Right ventricle myocardium inferior (tissue), 1 donor: ENCODE measurements around the gene RAB7A. TPM values are rescaled to one million over a fixed set of nuclear protein-coding genes. Genes with fewer than 3 reads are reported as not detected.
A peak's percentile ranks its signal among the peaks of the same experiment; 100 is the strongest.

Source experiments
- ATAC-seq: fragments of 200-7000 bp; cut with Tn5 transposase; one replicate; pipeline ENCODE4 v1.9.1; 2020; ENCODE audit warnings: mild to moderate bottlenecking, moderate library complexity
- DNase-seq: peaks from one replicate; pipeline ENCODE4 v3.0.0; 2021; ENCODE audit errors: missing footprints
- intact Hi-C: fragments of 100-400 bp; cut with DNase I; formaldehyde crosslinking; loops from one replicate; pipeline ENCODE4 v1.11.0; 2022
- total RNA-seq: library from RNA; stranded (reverse); fragmentation: NEBNext Ultra II Directional; extraction: Animal tissue kit (Norgen Biotek cat#: 25700); gene quantifications from one replicate; pipeline ENCODE4 v1.2.1, GENCODE V29; 2021
- donor health status: DM: no; HTN: yes; CAD: no; lungs with severe emphysema.

The RAB7A gene
- total RNA-seq, 1 donor from 2014 or later, result 242 TPM

- ATAC-seq, result no peak
- intact Hi-C loops, result loop anchor here (5.0 kb wide), 2 partner anchors 44 to 109 kb away; no protein-coding TSS in a partner anchor
Measured at GRCh38 chr3:128803307-128803706, 77.3 kb downstream of the RAB7A start.

DNA sequence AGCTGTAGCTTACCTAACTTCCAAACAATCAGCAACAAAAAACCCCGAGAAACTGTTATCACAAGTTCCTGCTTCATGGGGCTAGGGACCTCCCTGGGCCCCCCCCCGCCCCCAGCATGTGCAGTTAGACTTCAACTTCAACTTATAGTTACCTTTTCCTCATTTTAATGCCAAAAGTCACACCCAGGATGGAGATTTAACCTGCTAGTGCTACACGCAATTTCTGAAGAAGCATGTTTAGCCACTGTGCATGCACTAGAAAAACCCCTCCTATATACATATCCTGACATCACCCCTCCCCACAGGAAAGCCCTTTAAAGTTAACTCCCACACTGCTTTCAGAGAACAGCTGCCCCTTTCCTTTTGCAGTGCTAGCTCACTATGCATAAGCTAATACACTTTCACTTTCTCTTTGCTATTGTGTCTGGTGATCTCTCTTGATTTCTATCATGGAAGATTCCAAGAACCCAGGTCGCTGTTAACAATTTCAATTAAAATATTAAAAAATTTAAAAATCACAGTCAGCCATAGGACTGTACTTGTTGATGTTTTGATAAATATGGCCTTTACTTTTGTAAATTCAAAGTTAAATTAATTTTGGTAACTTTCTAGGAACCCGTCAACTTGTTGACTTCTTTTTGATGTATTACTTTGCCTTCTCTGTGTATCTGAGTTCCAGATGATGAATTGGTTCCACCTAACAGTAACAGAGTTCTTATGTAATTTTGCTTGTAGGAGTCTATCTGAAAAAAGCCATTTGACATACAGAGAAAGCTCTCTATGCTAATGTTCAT lies 78.2 kb downstream of the RAB7A start:
- intact Hi-C loops, result loop anchor here (5.0 kb wide), 2 partner anchors 43 to 108 kb away; no protein-coding TSS in a partner anchor
- ATAC-seq (no peak), DNase-seq (no peak)

More at GRCh38 chr3:128803307-128803706, 77.3 kb downstream of the RAB7A start:
- DNase-seq, result no peak

DNA sequence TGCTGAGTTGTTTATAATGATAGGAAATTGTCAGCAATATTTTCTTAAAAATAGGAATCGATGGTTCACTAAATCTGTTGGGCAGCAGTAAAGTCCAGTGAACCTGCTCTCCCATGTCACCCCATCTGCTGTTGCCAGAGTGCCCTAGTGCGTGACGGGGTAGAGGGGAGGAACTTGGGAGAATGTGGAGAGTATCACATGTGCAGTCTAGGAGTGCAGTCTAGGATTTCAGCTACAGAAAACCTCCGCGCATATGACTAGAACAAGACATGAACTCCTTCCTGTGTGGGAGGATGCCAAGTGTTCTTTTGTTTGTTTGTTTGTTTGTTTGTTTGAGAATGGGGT lies 78.8 kb downstream of the RAB7A start:
- intact Hi-C loops, result loop anchor here (5.0 kb wide), 2 partner anchors 43 to 108 kb away; no protein-coding TSS in a partner anchor
- no peak for ATAC-seq
- DNase-seq, result no peak

DNA sequence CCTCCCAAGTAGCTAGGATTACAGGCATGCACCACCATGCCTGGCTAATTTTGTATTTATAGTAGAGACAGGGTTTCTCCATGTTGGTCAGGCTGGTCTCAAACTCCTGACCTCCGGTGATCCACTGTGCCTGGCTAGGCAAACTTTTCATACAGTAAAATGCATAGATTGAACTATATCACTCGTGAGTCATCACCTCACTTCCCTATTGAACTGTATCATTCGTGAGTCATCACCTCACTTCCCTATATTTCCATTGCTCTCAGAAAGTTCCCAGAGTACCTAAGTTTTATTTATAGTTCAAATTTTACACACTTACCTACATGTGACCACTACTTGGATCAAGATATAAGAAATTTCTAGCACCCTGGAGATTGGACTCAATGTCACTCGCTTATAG lies 79.8 kb downstream of the RAB7A start:
- ATAC-seq (no peak), DNase-seq (no peak)
- intact Hi-C loops, result no loop called here

DNA sequence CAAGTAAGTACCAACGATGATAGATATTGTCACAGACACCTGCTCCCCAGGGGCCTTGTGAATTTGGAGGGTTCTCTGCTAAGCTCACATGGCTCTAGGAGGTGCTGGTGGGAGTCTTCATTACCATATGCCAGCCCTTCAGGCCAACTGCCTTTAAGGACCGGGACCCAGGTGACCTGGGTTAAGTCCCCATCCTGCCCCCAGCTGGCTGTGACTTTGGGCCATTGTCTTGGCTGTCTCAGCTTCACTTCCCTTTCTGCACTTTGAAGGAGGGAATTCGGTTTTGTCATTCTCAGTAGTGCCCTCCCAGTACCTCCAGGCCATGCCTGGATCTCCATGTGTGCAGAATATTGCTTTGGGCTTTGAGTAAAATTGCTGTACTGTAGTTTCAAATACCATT lies 80.6 kb downstream of the RAB7A start:
- intact Hi-C loops, result no loop called here
- no peak for DNase-seq
- ATAC-seq, result no peak

- ATAC-seq (no peak), DNase-seq (no peak)
- intact Hi-C loops, result no loop called here
Measured at GRCh38 chr3:128807186-128807830, 81.3 kb downstream of the RAB7A start.

DNA sequence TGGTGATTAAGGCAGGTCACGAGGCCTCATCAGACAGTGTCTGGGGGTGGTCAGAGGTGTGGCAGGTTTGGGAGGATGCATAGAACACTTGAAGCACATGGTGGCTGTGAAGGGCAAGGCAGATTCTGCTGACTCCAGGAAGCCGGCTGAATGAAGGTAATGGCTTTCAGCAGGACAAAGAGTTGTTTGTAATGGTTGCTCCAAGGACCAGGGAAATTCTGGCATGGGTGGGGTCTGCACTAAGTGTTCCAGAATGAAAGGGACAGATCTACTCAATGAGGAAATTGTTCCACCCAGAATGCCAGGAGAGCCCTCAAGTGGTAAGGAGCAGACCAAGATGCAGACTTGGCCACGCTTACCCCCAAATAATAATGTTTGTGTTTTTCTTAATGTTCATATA lies 82.7 kb downstream of the RAB7A start:
- ATAC-seq (peak; percentile 2), DNase-seq (no peak)
- intact Hi-C loops, result no loop called here

DNA sequence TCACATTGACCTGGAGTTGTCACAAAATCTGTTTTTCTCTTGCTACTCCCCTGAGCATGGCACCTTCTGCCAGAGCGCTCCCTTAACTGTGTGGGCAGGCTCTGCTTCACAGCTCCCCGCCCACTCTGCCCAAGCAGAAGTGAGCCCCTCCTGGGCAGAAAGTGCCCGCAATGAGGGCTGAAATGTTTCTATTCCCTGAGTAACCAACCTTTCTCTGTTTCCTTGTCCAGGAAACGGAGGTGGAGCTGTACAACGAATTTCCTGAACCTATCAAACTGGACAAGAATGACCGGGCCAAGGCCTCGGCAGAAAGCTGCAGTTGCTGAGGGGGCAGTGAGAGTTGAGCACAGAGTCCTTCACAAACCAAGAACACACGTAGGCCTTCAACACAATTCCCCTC lies 87.1 kb downstream of the RAB7A start:
- DNase-seq (no peak), ATAC-seq (no peak)
- intact Hi-C loops, result no loop called here

DNA sequence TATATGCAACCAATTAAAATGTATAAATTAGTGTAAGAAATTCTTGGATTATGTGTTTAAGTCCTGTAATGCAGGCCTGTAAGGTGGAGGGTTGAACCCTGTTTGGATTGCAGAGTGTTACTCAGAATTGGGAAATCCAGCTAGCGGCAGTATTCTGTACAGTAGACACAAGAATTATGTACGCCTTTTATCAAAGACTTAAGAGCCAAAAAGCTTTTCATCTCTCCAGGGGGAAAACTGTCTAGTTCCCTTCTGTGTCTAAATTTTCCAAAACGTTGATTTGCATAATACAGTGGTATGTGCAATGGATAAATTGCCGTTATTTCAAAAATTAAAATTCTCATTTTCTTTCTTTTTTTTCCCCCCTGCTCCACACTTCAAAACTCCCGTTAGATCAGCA lies 88.1 kb downstream of the RAB7A start:
- intact Hi-C loops, result no loop called here
- no peak for ATAC-seq
- no peak for DNase-seq

DNA sequence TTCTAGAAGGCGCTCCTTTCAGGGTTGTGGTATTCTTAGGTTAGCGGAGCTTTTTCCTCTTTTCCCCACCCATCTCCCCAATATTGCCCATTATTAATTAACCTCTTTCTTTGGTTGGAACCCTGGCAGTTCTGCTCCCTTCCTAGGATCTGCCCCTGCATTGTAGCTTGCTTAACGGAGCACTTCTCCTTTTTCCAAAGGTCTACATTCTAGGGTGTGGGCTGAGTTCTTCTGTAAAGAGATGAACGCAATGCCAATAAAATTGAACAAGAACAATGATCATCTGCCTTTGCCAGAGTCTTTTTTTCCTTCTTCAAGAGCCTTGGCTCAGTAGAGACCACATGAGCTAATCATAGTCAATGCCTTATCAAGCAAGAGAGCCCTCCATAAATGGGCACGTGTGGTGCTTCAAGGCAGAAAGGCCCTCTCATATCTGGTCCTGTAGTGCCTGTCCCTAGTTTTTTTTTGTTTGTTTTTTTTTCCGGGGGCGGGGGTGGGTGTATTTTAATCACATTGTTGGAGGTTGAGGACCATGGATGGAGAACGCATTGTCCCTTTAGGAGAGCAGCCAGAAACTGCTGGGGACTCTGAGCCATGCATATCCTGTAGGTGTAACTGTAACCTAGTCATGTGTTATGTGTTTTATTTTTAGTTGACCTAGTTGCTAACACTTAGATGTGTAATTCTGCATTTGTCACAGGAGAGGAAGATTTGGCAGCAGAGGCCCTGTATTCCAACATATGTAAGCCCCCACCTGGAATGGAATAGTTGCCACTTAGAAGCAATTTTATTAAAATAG lies 88.7 kb downstream of the RAB7A start:
- intact Hi-C loops, result no loop called here
- DNase-seq (no peak), ATAC-seq (peak; percentile 92)

GRCh38 chr3:128815318-128816064 lies 89.5 kb downstream of the RAB7A start:
- ATAC-seq (peak; percentile 34), DNase-seq (no peak)
- intact Hi-C loops, result no loop called here

DNA sequence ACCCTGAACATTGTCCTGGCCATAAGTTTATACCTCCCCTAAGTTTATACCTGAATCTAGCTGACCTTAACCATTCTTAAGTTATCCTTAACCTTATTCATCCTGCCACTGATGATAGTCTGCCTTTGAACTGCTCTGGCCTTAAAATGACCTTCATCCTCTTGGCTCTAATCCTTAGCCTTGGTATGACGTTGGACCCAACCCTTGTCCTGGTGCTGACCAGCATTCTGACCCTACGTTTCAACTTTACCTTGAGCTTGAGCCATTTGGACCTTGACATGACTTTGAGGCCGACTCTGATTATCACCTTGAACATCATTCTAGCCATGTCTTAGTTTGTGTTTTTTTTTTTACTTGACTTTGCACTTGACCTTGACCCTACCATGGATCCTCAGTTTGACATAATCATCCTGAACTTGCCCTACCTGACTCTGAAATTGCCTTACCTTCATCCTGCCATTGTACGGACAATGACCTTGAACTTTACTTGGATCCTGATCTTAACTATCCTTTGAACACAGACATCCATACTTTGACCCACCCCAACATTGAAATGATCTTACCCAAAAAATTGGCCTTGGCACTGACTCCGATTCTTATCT lies 92.3 kb downstream of the RAB7A start:
- intact Hi-C loops, result no loop called here
- no peak for ATAC-seq
- DNase-seq, result no peak

GRCh38 chr3:128820252-128820839 lies 94.4 kb downstream of the RAB7A start:
- ATAC-seq, result peak; percentile 29
- no peak for DNase-seq

DNA sequence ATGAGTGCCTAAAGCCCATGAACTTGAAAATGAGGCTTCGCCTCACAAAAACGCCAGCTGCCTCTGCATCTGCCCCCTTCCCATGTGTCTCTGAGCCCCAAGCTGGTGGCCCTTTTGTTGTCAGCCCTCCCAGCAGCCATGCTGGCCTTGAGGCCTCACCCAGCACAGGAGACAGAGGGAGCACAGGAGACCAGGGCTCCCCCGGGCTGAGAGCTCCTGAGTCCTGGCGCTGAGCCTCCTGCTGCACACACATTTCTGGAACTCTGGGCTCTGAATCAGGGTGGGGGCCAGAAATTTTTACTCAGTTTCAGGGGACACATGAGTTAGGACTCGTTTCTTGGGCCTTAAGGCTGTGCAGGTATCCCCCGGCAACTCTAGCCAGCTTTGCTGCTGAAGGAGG lies 97.0 kb downstream of the RAB7A start:
- ATAC-seq (no peak), DNase-seq (no peak)
- intact Hi-C loops, result no loop called here

More at GRCh38 chr3:128820252-128820839, 94.4 kb downstream of the RAB7A start:
- intact Hi-C loops, result no loop called here

- peak; percentile 37 for ATAC-seq
- DNase-seq, result no peak
- intact Hi-C loops, result no loop called here
Measured at GRCh38 chr3:128823631-128824030, 97.6 kb downstream of the RAB7A start.

GRCh38 chr3:128824132-128824850 lies 98.3 kb downstream of the RAB7A start:
- intact Hi-C loops, result no loop called here
- ATAC-seq (peak; percentile 51), DNase-seq (no peak)

DNA sequence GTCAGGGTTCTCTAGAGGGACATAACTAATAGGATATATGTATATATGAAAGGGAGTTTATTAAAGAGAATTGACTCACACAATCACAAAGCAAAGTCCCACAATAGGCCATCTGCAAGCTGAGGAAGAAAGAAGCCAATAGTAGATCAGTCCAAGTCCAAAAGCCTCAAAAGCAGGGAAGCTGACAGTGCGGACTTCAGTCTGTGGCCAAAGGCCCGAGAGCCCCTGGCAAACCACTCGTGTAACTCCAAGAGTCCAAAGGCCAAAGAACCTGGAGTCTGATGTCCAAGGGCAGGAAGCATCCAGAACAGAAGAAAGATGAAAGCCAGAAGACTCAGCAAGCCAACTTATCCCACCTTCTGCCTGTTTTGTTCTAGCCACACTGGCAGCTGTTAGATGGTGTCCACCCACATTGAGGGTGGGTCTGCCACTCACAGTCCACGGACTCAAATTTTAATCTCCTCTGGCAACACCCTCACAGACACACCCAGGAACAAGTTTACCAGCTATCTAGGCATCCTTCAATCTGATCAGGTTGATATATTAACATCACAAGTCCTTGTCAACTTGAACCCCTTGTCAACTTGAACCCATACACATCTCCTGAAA lies 99.2 kb downstream of the RAB7A start:
- no peak for ATAC-seq
- DNase-seq, result no peak
- intact Hi-C loops, result no loop called here
